ENCODE data around the gene RGS6. TPM values are rescaled to one million over a fixed set of nuclear protein-coding genes. Genes with fewer than 3 reads are reported as not detected.

Gene RGS6
- 10.6 TPM for total RNA-seq

GRCh38 chr14:71932229-71932981 is at the start of gene RGS6:
Gene RGS6, plus strand, starts transcription at chr14:71932429.

Small RNAs within 50 kb of the gene (small RNA-seq; reads per million reads assigned to genes)
- gene MIR7843 (not detected), gene RF00019 (not detected)

All from diencephalon (tissue), 1 donor.